OCI-LY7 (cell line): ENCODE measurements around the gene SLC38A3. TPM values are rescaled to one million over a fixed set of nuclear protein-coding genes. Genes with fewer than 3 reads are reported as not detected.
A peak's percentile ranks its signal among the peaks of the same experiment; 100 is the strongest.
"Not testable (repeated sequence)": the region's sequence is repeated elsewhere in the genome, so short reads cannot be mapped to it uniquely, and the experiment has no call there.

Source experiments
- BruUV-seq: library from RNA; stranded (reverse); fragments of 400-500 nt; replicated peaks from 2 replicates; lab custom pipeline; 2021; lab: Mats Ljungman, UMichigan
- CTCF ChIA-PET: fragments of 300-600 bp; sonication (Branson Sonifier 250); formaldehyde crosslinking; loops from one replicate; lab custom pipeline; 2022; ENCODE audit warnings: antibody characterized with exemption; ENCODE audit not compliant: unreplicated experiment; lab: Charles Lee
- POLR2A ChIA-PET: fragments of 300-600 bp; sonication (Branson Sonifier 250); formaldehyde crosslinking; loops from one replicate; lab custom pipeline; 2022; ENCODE audit warnings: antibody characterized with exemption; lab: Charles Lee
- DNase-seq: peaks from one replicate; pipeline ENCODE4 v3.0.0-alpha.2; 2015; ENCODE audit warnings: low spot score
- H2AFZ ChIP-seq: fragments of 200-600 bp; sonication (generic), shearing (Covaris generic); 2 replicates; pipeline ENCODE4 v1.6.1; 2014; ENCODE audit warnings: mild to moderate bottlenecking, antibody characterized with exemption, low read length, moderate library complexity
- H3K27ac ChIP-seq: fragments of 200-600 bp; sonication (generic); 2 replicates; pipeline ENCODE4 v1.5.1; 2014; ENCODE audit warnings: mixed run types, low read depth, mild to moderate bottlenecking, moderate library complexity, low read length, inconsistent platforms; ENCODE audit not compliant: poor library complexity, severe bottlenecking
- H3K36me3 ChIP-seq: fragments of 200-600 bp; sonication (generic); 2 replicates; pipeline ENCODE4 v1.6.1; 2014; ENCODE audit warnings: mild to moderate bottlenecking, antibody characterized with exemption, low read length, moderate library complexity, mixed read lengths; ENCODE audit not compliant: insufficient read depth
- H3K4me1 ChIP-seq: fragments of 200-600 bp; sonication (generic); 2 replicates; pipeline ENCODE4 v1.5.1; 2014; ENCODE audit warnings: mild to moderate bottlenecking, low read length; ENCODE audit not compliant: insufficient read depth, poor library complexity, severe bottlenecking
- H3K4me2 ChIP-seq: fragments of 200-600 bp; sonication (generic); 2 replicates; pipeline ENCODE4 v1.6.1; 2014; ENCODE audit warnings: mild to moderate bottlenecking, low read length
- H3K4me3 ChIP-seq: fragments of 200-600 bp; sonication (generic); 2 replicates; pipeline ENCODE4 v1.5.1; 2014; ENCODE audit warnings: mild to moderate bottlenecking, low read depth, low read length; ENCODE audit not compliant: poor library complexity, severe bottlenecking
- H3K79me2 ChIP-seq: fragments of 200-600 bp; sonication (generic); 2 replicates; pipeline ENCODE4 v1.6.1; 2016; ENCODE audit warnings: low read depth, mild to moderate bottlenecking, low read length, moderate library complexity, mixed read lengths; ENCODE audit not compliant: insufficient read depth
- H3K9me2 ChIP-seq: fragments of 200-600 bp; sonication (generic); 2 replicates; pipeline ENCODE4 v1.6.1; 2016; ENCODE audit warnings: mild to moderate bottlenecking, low read length, mixed read lengths; ENCODE audit not compliant: insufficient read depth
- H3K9me3 ChIP-seq: fragments of 200-600 bp; sonication (generic); 2 replicates; pipeline ENCODE4 v1.6.1; 2014; ENCODE audit warnings: mild to moderate bottlenecking, mixed run types, low read length, mixed read lengths
- H4K20me1 ChIP-seq: fragments of 200-600 bp; sonication (generic); 2 replicates; pipeline ENCODE4 v1.6.1; 2014; ENCODE audit warnings: mild to moderate bottlenecking, antibody characterized with exemption, low read length, moderate library complexity, mixed read lengths; ENCODE audit not compliant: insufficient read depth
- CTCF ChIP-seq: fragments of 200-600 bp; sonication (generic); conservative IDR thresholded peaks from 2 replicates; pipeline ENCODE4 v1.5.1; 2014; ENCODE audit warnings: mild to moderate bottlenecking, antibody characterized with exemption, low read length, moderate library complexity, mixed read lengths
- EZH2phosphoT487 ChIP-seq: fragments of 200-600 bp; sonication (generic); IDR thresholded peaks from 2 replicates; pipeline ENCODE4 v1.6.1; 2018; ENCODE audit warnings: low read depth, borderline replicate concordance, mild to moderate bottlenecking, mixed run types, antibody characterized with exemption, low read length, moderate library complexity, mixed read lengths
- intact Hi-C: fragments of 100-400 bp; cut with micrococcal nuclease; formaldehyde crosslinking; loops from one replicate; pipeline ENCODE4 v1.10.0; 2022; ENCODE audit not compliant: unreplicated experiment
- total RNA-seq, 2 experiments: library from RNA; depleted of rRNA in 1 of 2; stranded (reverse); fragments of >200 nt in 1 of 2; shearing (Covaris generic) in 1 of 2; gene quantifications; 2 replicates each; pipeline ENCODE4 v1.2.3, GENCODE V29; 2014 to 2022

SLC38A3 gene
- total RNA-seq, 2 experiments from 2014 or later = not detected

- no peak overlapping the region for H3K4me3 ChIP-seq
- H3K36me3 ChIP-seq = peaks cover 46% of the 10 kb centered on the region; the same call in 1 of the 2 replicates
- H3K4me1 ChIP-seq = peaks cover 85% of the 10 kb centered on the region
These were observed 38.4 kb downstream of the SLC38A3 start for GRCh38 chr3:50243543-50243895.

GRCh38 chr3:50244813-50245212 lies 39.7 kb downstream of the SLC38A3 start:
- H3K9me3 ChIP-seq, DNase-seq, H3K9me2 ChIP-seq, H3K4me3 ChIP-seq, POLR2A ChIA-PET, intact Hi-C loops, BruUV-seq, H2AFZ ChIP-seq, H3K4me2 ChIP-seq: not testable (repeated sequence)
- Histone ChIP-seq H3K79me2 (peaks cover 68% of the 10 kb centered on the region), H3K36me3 (peaks cover 43% of the 10 kb centered on the region; the same call in 1 of the 2 replicates), H3K27ac (peak overlapping the region; percentile 31), H4K20me1 (peaks cover 15% of the 10 kb centered on the region; the same call in 1 of the 2 replicates), H3K4me1 (peaks cover 76% of the 10 kb centered on the region)
- CTCF ChIA-PET = interaction anchor here (1.3 kb wide), 1 partner anchor 52 kb away, joined by 4 read pairs; no protein-coding TSS in a partner anchor

More at GRCh38 chr3:50243543-50243895, 38.4 kb downstream of the SLC38A3 start:
- CTCF ChIA-PET = interaction anchor here (0.6 to 1.3 kb wide), 3 partner anchors 14 to 94 kb away, joined by 3 to 4 read pairs (median 3); no protein-coding TSS in a partner anchor
- peaks cover 15% of the 10 kb centered on the region; the same call in 1 of the 2 replicates for H4K20me1 ChIP-seq
- H3K9me3 ChIP-seq = no peaks in the 10 kb centered on the region
- H2AFZ ChIP-seq = no peak overlapping the region
- no peaks in the 10 kb centered on the region for H3K9me2 ChIP-seq
- no TSS peak for BruUV-seq
- peaks cover 68% of the 10 kb centered on the region for H3K79me2 ChIP-seq
- no peak for TF ChIP-seq EZH2phosphoT487
- no peak for TF ChIP-seq CTCF
- intact Hi-C loops = no loop called here
- 0 out of 2 replicates have a peak overlapping the region, but pooled peaks have one; percentile 62 for H3K4me2 ChIP-seq
- peak overlapping the region; percentile 74 for H3K27ac ChIP-seq
- DNase-seq = no peak
- POLR2A ChIA-PET = interaction anchor here (0.9 to 1.1 kb wide), 3 partner anchors 8 to 15 kb away, joined by 3 to 6 read pairs (median 3); partner anchors contain the start of gene GNAI2

- no peaks in the 10 kb centered on the region for H3K9me2 ChIP-seq
- DNase-seq = no peak
- peak overlapping the region; percentile 78 for H3K4me2 ChIP-seq
- peaks cover 68% of the 10 kb centered on the region for H3K79me2 ChIP-seq
- no peak overlapping the region for H2AFZ ChIP-seq
- intact Hi-C loops = no loop called here
- H3K36me3 ChIP-seq = peaks cover 43% of the 10 kb centered on the region; the same call in 1 of the 2 replicates
- POLR2A ChIA-PET = no interaction called here
- TF ChIP-seq EZH2phosphoT487 (no peak), CTCF (no peak)
- peak overlapping the region; percentile 79 for H3K27ac ChIP-seq
- BruUV-seq = no TSS peak
- H3K9me3 ChIP-seq = no peaks in the 10 kb centered on the region
- H3K4me3 ChIP-seq = peak overlapping the region; percentile 64
- CTCF ChIA-PET = no interaction called here
- H3K4me1 ChIP-seq = peaks cover 73% of the 10 kb centered on the region
- H4K20me1 ChIP-seq = peaks cover 15% of the 10 kb centered on the region; the same call in 1 of the 2 replicates
These were observed 40.2 kb downstream of the SLC38A3 start for GRCh38 chr3:50245251-50245745.
